ENCODE data around the gene COL1A1. TPM values are rescaled to one million over a fixed set of nuclear protein-coding genes. Genes with fewer than 3 reads are reported as not detected.

COL1A1 gene
- total RNA-seq, 1 donor from 2014 or later, result 12,796 TPM

GRCh38 chr17:50171371-50172071, 29.9 kb downstream of the COL1A1 start:
- Mint-ChIP-seq H3K36me3 (ENCODE audit: low read depth, unreplicated experiment) (peaks cover 3% of the 10 kb centered on the region), H3K4me3 (ENCODE audit: unreplicated experiment) (no peak overlapping the region), H3K9me3 (ENCODE audit: unreplicated experiment) (no peaks in the 10 kb centered on the region), H3K27ac (ENCODE audit: unreplicated experiment) (peak overlapping the region; percentile 91), H3K4me1 (ENCODE audit: low read depth, unreplicated experiment) (peaks cover 31% of the 10 kb centered on the region), H3K27me3 (ENCODE audit: low read depth, unreplicated experiment) (peaks cover 2% of the 10 kb centered on the region)
- Histone ChIP-seq H3K36me3 (ENCODE audit: insufficient read depth, low read length) (no peaks in the 10 kb centered on the region), H3K27ac (ENCODE audit: low read depth, low read length) (no peak overlapping the region), H3K4me3 (ENCODE audit: insufficient read depth, low read depth, low read length) (no peak overlapping the region), H3K79me2 (ENCODE audit: insufficient read depth, low read length) (no peaks in the 10 kb centered on the region), H3K9me3 (ENCODE audit: insufficient read depth, low read depth, low read length) (no peaks in the 10 kb centered on the region), H2AFZ (ENCODE audit: low read depth, low read length) (no peak overlapping the region), H3K9ac (ENCODE audit: low read length) (no peak overlapping the region), H4K20me1 (ENCODE audit: insufficient read depth, low read length) (no peaks in the 10 kb centered on the region), H3K27me3 (ENCODE audit: insufficient read depth, low read length) (no peaks in the 10 kb centered on the region), H3K4me2 (ENCODE audit: low read length) (no peak overlapping the region), H3K4me1 (ENCODE audit: insufficient read depth, low read length) (peaks cover 23% of the 10 kb centered on the region)
- FAIRE-seq (no peak), DNase-seq (ENCODE audit: low read depth) (no peak)
- TF ChIP-seq EZH2 (IDR thresholded peaks at IDR 0.05; ENCODE audit: insufficient read depth, low read length), result no peak
- TF ChIP-seq, protein P1, sequence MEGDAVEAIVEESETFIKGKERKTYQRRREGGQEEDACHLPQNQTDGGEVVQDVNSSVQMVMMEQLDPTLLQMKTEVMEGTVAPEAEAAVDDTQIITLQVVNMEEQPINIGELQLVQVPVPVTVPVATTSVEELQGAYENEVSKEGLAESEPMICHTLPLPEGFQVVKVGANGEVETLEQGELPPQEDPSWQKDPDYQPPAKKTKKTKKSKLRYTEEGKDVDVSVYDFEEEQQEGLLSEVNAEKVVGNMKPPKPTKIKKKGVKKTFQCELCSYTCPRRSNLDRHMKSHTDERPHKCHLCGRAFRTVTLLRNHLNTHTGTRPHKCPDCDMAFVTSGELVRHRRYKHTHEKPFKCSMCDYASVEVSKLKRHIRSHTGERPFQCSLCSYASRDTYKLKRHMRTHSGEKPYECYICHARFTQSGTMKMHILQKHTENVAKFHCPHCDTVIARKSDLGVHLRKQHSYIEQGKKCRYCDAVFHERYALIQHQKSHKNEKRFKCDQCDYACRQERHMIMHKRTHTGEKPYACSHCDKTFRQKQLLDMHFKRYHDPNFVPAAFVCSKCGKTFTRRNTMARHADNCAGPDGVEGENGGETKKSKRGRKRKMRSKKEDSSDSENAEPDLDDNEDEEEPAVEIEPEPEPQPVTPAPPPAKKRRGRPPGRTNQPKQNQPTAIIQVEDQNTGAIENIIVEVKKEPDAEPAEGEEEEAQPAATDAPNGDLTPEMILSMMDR (IDR thresholded peaks at IDR 0.05; ENCODE audit: insufficient read depth, low read depth, low read length), result no peak

DNA sequence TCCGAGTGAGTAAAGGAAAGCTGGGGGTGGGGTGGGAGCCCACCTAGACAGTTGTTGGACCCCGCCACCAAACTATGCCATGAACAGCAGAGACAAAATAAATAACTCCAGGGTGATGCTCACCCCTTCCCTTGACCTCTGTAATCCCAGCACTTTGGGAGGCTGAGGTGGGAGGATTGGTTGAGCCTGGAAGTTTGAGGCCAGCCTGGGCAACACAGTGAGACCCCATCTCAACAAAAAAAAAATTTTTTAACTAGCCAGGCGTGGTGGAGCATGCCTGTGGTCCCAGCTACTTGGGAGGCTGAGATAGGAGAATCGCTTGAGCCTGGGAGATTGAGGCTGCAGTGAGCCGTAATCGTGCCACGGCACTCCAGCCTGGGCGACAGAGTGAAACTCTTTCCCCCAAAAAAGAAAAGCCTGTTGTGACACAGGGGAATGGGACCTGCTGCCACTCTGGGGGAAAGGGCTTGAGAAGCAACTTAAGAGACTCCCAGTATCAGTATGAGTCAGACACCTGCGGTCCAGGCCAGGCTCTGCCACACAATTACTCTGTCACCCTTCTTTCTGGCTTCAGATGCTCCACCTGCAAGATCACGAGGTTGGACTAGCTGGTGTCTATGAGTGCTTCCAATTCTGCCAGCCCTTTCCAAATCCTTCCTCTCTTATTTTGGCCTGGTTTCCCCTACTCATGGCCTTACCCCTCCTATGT, 30.6 kb downstream of the COL1A1 start:
- peak overlapping the region; percentile 91 for H3K27ac Mint-ChIP-seq (ENCODE audit: unreplicated experiment)
- no peaks in the 10 kb centered on the region for H3K9me3 ChIP-seq (ENCODE audit: insufficient read depth, low read depth, low read length)
- H3K79me2 ChIP-seq (ENCODE audit: insufficient read depth, low read length), result no peaks in the 10 kb centered on the region
- H3K27ac ChIP-seq (ENCODE audit: low read depth, low read length), result no peak overlapping the region
- no peaks in the 10 kb centered on the region for H3K36me3 Mint-ChIP-seq (ENCODE audit: low read depth, unreplicated experiment)
- no peaks in the 10 kb centered on the region for H4K20me1 ChIP-seq (ENCODE audit: insufficient read depth, low read length)
- DNase-seq (ENCODE audit: low read depth), result no peak
- H3K27me3 ChIP-seq (ENCODE audit: insufficient read depth, low read length), result no peaks in the 10 kb centered on the region
- peaks cover 18% of the 10 kb centered on the region for H3K4me1 ChIP-seq (ENCODE audit: insufficient read depth, low read length)
- H3K4me2 ChIP-seq (ENCODE audit: low read length), result no peak overlapping the region
- H3K9ac ChIP-seq (ENCODE audit: low read length), result no peak overlapping the region
- peaks cover 2% of the 10 kb centered on the region for H3K27me3 Mint-ChIP-seq (ENCODE audit: low read depth, unreplicated experiment)
- H3K36me3 ChIP-seq (ENCODE audit: insufficient read depth, low read length), result no peaks in the 10 kb centered on the region
- no peaks in the 10 kb centered on the region for H3K9me3 Mint-ChIP-seq (ENCODE audit: unreplicated experiment)
- no peak overlapping the region for H3K4me3 Mint-ChIP-seq (ENCODE audit: unreplicated experiment)
- no peak for FAIRE-seq
- peaks cover 26% of the 10 kb centered on the region for H3K4me1 Mint-ChIP-seq (ENCODE audit: low read depth, unreplicated experiment)
- no peak overlapping the region for H3K4me3 ChIP-seq (ENCODE audit: insufficient read depth, low read depth, low read length)
- TF ChIP-seq, protein P1 (IDR thresholded peaks at IDR 0.05; ENCODE audit: insufficient read depth, low read depth, low read length), result no peak
- TF ChIP-seq EZH2 (IDR thresholded peaks at IDR 0.05; ENCODE audit: insufficient read depth, low read length), result no peak
- no peak overlapping the region for H2AFZ ChIP-seq (ENCODE audit: low read depth, low read length)
